CMK (cell line): ENCODE measurements around the gene HSD11B1L.
"Not testable (repeated sequence)": the region's sequence is repeated elsewhere in the genome, so short reads cannot be mapped to it uniquely, and the experiment has no call there.

Source experiments
- DNase-seq: peaks from one replicate; pipeline ENCODE4 v3.0.0-alpha.2; 2010; ENCODE audit warnings: low read depth

The HSD11B1L gene

DNA sequence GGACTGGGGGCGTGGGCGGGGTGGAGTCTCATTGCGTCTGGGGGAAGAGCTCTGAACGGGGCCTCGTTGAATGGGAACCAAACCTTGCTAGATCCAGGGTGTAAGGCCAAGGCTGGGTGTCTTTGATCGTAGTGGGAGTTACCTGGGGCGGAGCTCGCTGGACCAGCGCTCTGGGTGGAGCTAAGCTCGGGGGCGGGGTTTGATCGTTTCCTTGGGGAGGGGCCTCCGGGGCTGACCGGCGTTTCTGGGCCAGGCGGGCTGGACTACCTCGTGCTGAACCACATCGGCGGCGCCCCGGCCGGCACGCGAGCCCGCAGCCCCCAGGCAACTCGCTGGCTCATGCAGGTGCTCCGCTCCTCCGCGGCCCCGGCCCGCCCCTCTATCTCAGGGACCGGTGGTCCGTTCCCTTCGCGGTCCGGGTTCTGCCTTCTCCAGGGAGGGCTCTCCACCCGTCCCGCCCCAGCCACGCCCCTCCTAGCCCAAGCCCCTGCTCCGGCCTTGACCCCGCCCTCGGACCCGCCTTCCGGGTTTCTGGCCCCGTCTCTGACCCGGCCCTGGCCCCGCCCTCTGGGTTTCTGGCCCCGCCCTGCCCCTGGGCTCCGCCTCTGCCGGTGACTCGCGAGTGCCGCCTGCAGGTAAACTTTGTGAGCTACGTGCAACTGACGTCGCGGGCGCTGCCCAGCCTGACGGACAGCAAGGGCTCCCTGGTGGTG lies 6.0 kb downstream of the HSD11B1L start:
- DNase-seq: peak; percentile 91

DNA sequence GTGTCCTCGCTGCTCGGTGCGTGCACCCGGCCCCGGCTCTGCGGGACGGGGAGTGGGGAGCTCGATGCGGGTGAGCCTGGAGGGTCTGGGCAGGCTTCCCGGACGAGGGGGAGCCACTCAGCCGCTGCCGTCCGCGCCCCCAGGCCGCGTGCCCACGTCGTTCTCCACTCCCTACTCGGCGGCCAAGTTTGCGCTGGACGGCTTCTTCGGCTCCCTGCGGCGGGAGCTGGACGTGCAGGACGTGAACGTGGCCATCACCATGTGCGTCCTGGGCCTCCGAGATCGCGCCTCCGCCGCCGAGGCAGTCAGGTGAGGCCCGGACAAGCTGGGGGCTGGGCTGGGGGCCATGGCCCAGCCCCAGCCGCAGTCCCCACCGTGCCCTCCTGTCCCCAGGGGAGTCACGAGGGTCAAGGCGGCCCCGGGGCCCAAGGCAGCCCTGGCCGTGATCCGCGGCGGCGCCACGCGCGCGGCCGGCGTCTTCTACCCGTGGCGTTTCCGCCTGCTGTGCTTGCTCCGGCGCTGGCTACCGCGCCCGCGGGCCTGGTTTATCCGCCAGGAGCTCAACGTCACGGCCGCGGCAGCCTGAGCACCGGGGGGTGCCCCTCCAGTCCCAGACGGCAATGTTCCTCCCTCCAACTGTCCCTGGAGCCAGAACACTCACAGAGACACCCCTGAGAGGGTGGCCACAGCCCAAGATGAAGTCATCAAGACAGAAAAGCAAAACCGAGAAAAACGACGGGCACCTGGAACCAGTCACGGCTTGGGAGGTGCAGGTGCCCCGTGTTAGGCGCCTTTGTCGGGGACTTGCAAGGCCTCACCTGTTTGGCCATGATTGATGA lies 6.8 kb downstream of the HSD11B1L start:
- DNase-seq: no peak

DNA sequence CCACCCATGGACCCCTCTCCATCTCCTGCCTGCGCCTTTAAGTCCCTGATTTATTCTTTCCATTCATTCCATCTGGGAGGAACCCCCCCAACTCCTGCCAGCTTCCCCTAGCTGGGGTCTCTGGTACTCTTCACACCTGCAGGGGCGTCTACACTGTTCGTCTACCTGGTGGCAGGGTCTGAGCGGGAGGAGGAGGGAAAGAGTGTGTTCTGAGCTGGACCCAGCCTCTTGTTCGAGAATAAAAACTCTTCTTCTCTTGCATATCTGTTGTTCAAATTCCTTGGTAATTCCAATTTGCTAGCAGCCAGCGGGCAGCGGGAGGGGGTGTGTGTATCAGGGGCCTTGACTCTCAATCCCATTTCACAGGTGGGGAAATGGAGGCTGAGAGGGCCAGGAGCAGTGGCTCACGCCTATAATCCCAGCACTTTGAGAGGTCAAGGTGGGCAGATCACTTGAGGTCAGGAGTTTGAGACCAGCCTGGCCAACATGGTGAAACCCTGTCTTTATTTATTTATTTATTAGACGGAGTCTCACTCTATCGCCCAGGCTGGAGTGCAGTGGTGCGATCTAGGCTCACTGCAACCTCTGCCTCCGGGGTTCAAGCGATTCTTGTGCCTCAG lies 7.5 kb downstream of the HSD11B1L start:
- DNase-seq: not testable (repeated sequence)

DNA sequence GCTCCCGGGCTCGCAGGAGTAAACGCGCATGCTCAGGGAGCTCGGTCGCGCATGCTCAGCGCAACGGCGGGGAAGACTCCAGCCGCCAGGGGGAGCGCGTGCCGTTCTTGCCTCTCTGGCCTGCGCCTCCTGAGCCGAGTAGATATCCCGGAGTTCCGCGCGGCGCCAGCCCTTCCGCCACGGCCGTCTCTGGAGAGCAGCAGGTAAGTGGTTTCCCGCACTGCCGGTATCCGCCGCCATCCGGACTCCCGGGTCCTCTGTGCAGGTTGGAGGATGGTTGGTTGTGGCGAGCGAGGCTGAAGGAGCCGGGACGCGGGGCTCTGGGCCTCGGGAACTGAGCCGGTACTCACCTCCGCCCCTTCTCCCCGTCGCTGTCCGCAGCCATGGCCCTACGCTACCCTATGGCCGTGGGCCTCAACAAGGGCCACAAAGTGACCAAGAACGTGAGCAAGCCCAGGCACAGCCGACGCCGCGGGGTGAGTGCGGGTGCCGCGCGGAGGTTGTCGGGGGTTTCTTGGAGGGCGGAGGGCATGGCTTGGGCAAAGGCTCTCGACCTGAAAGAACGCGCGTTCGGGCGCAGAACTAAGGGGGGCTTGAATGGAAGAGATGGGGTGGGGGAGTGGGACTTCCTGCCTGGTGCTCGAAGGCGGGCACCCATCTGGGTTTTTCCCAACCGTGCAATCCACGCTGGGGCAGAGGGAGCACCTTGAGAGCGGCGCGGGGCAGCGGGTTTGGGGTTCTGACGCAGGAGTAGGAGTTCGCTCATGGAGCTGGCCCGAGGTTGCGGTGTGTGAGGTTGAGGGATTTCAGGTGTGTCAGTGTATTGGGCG lies 9.5 kb downstream of the HSD11B1L start, which contains the start of gene RPL36:
Gene RPL36, plus strand, starts transcription at position 171 of the 830 bp plus-strand sequence. Its CDS starts 213 bp downstream, at position 384.
- peak; percentile 93 for DNase-seq

DNA sequence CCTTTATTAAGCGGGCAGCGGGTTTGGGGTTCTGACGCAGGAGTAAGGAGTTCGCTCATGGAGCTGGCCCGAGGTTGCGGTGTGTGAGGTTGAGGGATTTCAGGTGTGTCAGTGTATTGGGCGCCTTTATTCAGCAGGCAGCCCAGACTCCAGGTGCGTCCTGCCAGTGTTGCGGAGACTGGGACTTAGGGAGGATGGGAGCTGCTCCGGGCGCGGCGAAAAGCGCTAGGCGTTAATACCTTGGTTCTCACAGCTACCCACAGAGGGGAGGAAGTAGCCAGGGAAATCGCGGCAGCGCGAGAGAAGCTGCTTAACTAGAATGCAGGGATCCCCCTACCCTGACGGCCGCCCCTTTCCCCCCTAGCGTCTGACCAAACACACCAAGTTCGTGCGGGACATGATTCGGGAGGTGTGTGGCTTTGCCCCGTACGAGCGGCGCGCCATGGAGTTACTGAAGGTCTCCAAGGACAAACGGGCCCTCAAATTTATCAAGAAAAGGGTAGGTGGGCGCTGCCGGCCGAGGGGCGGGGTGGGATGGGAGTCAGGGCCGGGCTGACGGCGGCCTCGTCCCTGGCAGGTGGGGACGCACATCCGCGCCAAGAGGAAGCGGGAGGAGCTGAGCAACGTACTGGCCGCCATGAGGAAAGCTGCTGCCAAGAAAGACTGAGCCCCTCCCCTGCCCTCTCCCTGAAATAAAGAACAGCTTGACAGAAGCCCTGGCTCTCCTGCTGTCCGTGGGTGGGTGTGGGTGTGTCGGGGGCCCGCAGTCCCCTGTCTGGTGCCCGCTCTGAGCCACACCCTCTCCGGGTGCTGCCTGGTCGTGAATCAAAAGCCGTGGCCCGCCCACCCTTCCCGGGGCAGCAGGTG lies 10.4 kb downstream of the HSD11B1L start:
- no peak for DNase-seq

DNA sequence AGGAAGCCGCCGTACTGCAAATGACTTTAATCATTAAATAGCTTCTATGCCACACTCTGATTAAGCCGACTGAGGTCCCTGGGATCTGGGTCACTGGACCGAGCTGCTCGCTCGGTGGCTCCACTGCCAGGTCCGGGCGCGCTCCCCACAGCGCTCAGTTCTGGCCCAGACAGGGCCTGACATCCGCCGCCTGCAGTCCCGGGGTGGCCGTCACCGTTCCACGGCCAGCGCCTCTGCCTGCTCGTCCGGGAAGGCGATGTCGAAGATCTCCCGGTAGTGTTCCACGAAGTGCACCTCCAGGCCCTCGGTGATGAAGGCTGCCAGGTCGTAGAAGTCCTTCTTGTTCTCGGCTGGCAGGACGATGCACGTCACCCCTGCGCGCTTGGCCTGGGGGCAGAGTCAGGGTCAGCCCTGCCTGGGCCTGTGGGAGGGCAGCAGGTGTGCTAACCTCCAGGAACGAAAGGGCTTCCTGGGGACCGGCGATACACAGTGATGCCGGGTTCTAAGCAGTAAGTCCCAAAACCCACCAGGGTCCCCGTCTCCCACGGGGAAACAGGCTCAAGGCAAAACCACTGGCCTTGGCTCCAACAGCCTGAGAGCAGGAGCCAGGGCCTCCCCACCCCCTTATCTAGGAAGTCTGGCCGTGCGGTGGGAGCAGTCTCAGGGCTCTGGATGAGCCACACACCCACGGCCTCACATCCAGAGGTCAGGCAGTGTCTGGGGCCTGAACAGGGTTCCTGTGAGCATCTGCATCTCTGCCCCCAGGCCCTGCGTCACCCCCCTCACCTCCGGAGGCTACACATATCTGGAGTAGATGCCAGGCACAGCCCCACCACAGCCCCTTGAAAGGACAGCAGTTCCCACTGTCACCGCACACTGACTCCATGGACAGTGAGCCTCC lies 11.2 kb downstream of the HSD11B1L start:
- no peak for DNase-seq

DNA sequence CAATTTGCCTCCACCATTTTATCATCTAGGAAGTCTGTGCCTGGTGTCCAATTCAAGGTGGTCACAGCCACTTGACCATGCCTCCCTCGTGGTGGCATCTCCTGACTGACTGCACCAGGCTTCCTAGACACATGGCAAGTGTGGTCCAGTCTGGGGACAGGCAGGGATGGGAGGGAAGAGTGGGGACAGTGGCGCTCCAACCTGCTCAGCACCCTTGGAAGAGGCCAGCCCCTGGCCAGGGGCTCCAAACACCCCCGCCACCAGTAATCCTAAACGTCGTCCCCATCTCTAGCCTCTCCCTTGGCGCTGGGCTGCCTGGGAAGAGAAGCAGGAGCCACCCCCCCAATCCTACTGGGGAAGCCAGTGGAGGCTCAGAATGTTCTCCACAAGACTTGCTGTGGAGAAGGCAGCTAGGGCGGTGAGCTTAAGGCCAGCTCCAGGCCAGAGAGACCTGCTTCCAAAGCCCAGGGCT lies 11.9 kb downstream of the HSD11B1L start:
- no peak for DNase-seq

DNA sequence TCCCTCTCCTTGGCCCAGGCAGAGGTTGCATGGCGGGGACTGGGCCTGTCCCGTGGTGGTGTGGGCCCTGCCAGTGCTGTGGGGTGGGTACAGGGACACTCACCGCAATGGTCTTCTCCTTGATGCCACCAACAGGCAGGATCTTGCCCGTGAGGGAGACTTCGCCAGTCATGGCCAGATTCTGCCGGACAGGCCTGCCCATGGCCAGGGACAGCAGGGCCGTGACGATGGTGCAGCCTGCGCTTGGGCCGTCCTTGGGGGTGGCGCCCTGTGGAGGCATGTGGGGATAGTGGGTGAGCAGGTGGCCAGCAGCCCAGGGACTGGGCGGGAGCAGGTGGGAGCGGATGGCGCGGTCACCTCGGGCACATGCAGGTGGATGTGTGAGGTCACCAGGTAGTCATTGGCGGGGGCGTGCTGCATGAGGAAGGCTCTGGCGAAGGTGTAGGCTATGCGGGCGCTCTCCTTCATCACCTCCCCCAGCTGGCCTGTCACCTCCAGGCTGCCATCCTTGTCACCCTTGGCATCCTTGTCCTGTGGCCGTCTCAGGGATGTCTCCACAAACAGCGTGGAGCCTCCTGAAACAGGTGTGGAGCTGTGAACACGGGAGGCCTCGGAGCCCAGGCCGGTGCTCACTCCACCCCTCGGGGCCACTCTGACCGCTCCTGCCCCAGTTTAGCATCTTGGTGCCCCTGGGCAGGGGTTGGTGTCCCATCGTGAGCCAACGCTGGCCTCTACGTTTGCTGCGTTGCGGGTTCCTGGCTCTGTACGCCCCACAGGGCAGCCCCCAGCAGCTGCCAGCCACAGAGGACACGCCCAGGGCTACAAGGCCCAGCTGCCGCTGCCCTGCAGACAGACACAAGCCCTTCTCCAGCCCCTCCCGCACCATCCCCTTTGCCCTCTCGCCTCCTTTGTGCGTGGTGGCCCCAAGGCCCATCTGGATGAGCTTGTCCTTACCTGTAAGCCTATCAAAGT lies 12.7 kb downstream of the HSD11B1L start:
- DNase-seq: no peak

DNA sequence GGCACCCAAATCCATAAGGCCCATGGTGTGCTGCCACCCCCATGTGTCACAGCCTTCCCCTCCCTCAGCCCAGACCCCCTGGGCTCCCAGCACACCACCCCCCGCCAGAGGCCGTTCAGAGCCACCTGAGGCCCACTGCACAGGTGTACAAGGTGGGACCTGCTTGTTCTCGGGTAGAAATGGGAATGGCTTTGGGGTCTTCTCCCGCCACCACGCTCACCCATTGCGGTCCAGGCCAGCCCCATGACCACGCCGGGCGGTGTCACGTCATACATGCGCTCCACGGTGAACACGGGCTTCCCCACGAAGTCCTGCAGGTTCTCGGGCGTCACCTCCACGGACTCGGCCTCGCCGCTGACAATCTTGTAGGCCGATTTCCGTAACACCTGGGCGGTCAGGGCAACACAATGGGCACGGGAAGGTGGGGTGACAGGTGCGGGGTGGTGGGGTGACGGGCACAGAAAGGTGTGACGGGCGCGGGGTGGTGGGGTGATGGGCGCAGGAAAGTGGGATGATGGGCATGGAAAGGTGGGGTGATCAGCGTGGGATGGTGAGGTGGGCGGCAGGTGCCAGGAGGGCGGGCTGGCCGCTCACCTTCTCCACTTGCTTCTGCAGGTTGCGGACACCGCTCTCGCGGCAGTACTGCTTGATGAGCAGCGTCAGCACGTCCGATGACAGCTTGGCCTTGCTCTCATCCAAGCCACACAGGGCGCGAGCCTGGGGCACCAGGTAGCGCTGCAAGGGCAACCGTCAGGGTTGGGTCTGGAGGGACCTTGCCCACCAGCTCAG lies 13.5 kb downstream of the HSD11B1L start:
- no peak for DNase-seq

DNA sequence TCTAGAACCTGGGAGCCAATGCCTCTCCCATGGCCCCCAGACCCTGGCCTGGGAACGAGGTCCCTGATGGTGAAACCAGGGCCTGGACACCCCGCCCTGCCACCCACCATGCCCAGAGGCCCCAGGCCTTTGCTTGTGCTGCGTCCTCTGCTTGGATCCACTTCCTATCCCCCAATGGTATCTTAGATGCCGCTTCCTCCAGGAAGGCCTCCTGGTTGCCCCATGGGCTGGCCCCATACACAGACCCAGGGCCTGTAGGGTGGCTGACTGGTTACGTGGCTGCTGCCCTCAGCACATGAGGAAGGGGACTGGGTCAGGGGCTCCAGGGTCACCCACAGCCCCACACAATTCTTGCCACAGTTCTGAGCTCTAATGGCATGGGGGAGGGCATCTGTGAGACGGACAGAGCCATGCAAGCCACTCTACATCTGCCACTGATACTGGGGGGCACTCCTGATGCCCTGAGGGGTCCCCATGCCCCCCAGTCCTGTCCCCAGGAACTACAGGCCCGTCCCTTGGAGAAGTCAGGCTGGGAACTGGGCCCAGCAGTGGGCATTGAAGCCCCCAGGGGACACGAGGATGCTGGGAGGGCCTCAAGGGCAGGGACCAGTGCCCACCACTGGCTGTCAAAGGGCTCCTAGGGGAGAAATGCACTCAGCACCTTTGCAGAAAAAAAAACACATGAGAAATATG lies 14.3 kb downstream of the HSD11B1L start:
- DNase-seq: no peak

DNA sequence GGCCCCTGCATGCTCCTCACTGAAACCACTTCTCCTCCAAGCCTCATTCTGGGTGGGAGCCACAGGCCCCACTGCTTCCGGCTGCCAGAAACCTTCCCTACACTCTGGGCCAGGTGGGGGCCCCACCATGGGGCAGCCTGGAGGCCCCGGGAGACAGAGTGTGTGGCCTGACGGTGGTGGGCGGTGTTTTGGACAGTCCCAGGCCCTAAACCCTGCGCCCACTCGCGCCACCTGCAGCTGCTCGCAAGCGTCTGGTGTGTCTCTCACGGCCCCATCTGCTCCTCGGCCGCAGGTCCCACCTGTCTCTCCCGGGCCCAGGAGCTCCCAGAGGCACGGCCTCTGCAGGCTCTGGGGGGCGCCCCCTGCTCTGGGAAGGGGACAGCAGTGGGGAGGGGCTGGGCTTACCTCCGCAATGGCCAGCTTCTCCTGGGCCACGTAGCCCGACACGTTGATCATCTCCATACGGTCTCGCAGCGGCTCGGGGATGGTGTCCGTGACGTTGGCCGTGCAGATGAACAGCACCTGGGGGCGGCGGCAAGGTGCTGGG lies 14.9 kb downstream of the HSD11B1L start:
- no peak for DNase-seq

DNA sequence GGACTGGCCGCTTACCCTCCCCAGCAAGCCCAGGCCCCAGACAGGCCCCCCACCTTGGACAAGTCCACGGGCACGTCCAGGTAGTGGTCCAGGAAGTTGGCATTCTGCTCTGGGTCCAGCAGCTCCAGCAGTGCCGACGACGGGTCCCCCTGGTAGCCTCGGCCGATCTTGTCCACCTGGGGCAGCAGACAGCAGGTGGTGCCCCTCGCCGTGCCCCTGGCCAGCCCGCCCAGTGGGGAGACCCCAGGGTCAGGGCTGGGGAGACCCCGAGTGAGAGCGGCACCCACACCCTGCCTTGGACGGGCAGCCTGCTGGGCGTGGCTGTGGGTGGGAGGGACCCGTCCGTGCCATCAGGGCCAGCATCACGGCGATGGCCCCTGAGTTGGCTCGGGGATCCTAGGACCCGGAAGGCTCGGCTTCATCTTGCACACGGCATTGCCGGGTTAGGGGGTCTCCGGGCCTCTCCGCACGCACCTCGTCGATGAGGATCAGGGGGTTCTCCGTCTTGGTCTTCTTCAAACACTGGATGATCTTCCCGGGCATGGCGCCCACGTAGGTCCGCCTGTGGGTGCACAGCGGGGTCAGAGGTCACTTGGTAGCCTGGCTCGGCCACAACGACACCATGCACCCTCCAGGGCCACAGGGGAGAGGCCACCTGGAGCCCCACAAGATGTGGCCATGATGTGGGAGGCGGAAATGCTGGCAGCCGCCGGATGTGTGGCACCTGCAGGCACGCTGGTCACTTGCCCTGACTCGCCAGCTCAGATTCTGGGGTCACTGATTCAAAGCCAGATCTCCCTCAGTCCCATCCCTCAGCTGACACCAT lies 15.6 kb downstream of the HSD11B1L start:
- DNase-seq: no peak

DNA sequence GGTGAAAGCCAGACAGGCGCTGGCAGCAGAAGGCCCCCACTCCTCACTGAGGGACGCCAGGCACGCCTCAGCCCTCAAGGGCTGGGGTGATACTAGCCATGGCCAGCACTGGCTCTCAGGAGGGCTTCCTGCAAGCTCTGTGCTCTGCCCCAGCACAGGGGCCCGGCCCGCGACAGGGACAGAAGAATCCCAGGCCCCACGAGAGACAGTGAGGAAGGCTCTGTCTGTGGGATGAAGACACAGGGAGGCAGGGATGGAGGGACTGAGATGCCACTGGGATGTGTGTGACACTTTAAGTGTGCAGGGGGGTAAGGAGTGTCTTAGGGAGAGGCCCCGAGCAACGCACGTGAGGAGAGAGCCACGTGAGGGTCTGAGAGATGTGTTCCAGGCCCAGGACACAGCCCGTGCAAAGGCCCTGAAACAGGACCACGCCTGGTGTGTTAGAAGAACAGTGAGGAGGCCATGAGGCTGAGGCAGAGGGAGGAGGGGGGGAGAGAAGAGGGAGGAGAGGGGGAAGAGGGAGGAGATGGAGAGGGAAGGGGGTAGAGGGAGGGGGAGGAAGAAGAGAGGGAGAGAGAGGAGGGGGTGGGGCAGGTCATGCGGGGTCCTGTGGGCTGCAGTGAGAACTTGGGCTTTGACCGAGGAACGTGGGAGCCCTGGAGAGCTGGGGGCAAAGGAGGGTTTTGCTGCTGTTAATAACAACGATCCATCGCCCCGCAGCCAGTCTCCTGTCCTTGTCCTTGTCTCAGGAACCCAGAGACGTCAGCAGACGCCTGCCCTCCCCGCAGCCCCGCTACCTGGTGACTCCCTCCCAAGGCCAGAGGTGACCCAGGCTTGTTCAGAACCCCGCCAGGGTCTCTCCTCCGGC lies 16.4 kb downstream of the HSD11B1L start:
- DNase-seq: no peak

DNA sequence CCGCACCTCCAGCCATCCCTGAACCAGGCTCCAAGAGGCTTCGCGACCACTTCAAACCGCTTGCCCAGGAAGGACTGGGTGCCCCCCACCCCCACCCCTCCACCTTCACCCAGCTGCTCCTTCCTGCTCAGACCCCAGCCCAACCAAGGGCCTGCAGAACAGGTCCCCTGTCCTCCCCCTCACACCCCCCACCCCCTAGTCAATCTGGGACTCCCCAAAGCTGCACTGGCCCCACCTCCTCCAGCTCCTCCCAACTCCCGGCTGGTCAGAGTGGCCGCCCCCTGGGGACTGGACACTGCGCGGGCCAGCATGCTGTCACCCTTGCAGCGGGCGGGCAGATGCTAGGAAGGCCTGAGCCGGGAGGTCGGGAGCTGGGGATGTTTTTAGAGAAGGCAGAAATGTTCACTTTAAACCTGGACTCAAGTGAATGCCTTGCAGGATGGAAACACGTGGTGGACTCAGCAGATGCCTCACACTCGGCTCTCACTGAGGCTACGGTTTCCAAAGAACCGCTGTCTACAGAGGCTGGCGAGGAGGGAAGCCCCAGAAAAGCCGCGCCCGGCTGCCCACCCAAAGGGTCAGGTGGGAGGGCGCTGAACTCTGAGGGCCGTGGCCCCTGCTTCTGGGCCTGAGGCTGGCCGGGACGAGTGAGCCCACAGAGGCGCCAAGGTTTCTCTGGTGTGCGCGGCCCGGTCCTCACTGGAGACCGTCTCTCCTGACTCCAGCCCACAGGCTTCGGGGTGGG lies 17.2 kb downstream of the HSD11B1L start:
- no peak for DNase-seq
